HTR-8/SVneo (cell line): ENCODE measurements around the gene FCHO2.
"Not testable (repeated sequence)": the region's sequence is repeated elsewhere in the genome, so short reads cannot be mapped to it uniquely, and the experiment has no call there.

Experiments used
- DNase-seq: peaks from one replicate; pipeline ENCODE4 v3.0.0; 2011; ENCODE audit warnings: low spot score, mixed read lengths; ENCODE audit not compliant: insufficient read length
- FAIRE-seq: peaks from 2 replicates; lab custom pipeline; 2011; peaks lifted over from hg19 to GRCh38; lab: Jason Lieb, UNC

The FCHO2 gene

GRCh38 chr5:72955768-72956323, at the start of gene FCHO2:
TSS of gene FCHO2 (plus strand) at chr5:72956041. CDS start at chr5:72956097, 56 bp downstream.
- FAIRE-seq (peak; percentile 95), DNase-seq (peak; percentile 97)

- FAIRE-seq (no peak), DNase-seq (no peak)
Observed at GRCh38 chr5:72906806-72907205, 49.0 kb upstream of the FCHO2 start.

- no peak for DNase-seq
- FAIRE-seq: no peak
Observed at GRCh38 chr5:72908664-72909063, 47.2 kb upstream of the FCHO2 start.

DNA sequence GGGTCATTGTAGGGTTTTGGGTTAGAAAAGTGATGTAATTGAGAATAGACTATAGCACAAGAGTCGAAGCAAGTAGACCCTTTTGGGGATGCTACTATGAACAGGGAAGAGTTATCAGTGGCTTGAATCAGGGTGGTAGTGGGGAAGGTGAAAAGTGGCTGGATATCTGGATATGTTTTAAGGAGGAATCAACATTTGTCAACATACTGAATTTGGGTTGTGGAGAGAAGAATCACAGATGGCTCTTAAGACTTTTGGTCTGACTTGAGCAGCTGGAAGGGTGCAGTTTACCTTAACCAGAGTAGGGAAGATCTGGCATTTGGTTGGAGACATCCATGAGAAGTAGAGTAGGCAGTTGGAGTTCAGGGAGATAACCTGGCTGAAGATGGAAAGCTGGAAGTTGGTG, 38.5 kb upstream of the FCHO2 start:
- FAIRE-seq: no peak
- no peak for DNase-seq

DNA sequence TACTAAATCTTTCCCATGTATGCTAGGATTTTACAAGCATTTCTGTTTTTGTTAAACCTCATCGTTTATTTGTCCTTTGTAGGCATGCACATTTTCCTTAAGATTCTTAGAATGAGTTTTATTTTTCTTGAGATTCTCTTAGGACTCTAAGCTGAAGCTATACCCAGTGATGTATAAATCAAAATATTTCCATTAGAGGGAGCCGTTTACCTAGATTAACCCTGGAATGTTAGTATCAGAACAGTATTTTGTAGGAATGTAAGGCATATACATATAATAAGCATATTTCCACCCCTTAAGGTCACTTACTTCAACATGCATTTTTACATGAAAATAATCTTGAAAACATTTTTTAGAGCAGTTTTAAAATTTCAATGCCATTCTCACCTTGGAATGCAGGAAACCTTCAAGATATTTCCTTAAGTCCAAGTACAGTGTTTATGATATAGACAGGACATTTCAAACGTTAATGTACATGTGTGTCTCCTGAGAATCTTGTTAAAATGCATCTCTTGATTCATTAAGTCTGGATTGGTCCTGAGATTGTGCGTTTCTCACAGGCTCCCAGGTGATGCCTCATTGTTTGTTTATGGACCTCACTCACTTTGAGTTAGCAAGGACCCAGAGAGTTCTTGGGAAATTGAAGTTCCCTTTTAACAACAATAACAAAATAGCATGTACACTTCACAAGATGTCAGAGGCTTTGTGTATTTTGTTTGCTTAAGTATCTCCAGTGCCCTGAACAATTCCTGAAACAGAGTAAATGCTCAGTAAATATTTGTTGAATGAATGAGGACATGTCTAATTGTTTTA, 34.9 kb upstream of the FCHO2 start:
- DNase-seq: peak; percentile 59
- no peak for FAIRE-seq

DNA sequence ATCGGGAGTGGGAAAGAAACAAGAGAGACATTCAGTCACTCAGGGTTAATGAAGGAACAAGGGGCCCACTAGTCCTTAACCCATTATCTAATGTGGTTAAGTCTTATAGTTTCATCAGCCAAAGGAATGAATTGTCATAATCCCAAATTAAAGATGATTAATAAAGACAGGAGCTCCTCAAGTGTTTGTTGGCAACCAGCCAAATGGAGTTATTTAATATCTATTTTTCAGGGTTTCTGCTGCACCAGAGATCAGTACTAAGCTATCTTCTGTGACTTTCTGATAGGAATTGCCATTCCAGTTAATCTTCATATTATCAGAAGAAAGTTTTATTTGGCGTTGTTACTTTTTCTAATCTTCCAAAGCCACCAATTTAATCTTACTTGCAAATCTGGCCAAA, 34.0 kb upstream of the FCHO2 start:
- FAIRE-seq (no peak), DNase-seq (no peak)

GRCh38 chr5:72922422-72922821, 33.4 kb upstream of the FCHO2 start:
- FAIRE-seq (no peak), DNase-seq (no peak)

DNA sequence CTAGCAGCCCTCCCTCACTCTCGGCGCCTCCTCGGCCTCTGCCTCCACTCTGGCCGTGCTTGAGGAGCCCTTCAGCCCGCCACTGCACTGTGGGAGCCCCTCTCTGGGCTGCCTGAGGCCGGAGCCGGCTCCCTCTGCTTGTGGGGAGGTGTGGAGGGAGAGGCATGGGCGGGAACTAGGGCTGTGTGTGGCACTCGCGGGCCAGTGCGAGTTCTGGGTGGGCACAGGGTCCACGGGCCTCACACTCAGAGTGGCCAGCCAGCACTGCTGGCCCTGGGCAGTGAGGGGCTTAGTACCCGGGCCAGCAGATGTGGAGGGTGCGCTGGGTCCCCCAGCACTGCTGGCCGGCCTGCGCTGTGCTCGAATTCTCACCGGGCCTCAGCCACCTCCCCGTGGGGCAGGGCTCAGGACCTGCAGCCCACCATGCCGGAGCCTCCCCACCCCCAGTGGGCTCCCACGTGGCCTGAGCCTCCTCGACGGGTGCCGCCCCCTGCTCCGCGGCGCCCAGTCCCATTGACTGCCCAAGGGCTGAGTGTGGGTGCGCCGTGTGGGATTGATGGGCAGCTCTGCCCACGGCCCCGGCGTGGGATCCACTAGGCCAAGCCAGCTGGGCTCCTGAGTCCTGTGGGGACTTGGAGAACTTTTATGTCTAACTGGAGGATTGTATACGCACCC, 30.4 kb upstream of the FCHO2 start:
- DNase-seq (no peak), FAIRE-seq (no peak)

DNA sequence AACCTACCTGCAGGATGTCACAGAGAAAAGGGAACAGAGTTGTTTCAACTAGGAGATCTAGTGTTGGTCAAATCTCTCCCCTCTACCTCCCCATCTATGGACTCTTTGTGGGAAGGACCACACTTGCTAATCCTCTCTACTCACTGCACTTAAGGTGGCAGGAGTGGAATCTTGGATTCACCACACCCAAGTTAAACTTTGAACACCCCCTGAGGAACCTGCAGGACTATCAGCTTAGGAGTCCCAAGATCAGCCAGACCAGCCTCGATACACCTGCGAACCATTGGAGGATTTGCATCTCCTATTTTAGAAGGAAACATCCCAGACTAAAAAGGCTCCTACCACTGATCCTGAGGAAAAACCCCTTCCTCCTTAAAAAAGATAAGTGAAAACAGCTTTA, 23.2 kb upstream of the FCHO2 start:
- not testable (repeated sequence) for FAIRE-seq, DNase-seq

- not testable (repeated sequence) for DNase-seq, FAIRE-seq
Observed at GRCh38 chr5:72934953-72935725, 20.7 kb upstream of the FCHO2 start.

- DNase-seq (no peak), FAIRE-seq (no peak)
Observed at GRCh38 chr5:72936893-72937292, 18.9 kb upstream of the FCHO2 start.

DNA sequence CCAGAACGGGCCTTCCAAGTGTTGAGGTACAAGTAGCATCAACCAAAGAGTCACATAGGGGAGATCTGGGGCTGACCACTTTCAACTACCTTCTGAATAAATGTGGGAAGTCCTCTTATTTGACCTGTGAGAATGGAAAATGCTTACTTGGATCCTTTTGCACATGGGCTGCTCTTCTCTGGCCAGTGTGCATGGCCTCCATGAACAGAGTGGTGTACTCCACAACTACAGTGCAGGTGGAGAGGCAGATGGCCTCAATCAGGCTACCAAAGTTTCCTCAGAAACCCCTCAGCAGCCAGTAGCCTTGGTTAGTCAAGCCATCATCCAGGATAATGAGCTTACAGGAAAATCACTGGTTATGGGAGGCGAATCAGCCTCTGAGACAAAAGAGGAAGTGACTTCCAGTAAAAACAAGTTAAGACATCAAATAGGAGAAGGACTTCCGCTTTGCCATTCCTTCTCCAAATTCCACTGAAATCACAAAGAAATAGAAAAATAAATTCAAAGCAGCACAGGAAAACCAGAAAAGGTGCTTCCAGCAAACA, 18.3 kb upstream of the FCHO2 start:
- DNase-seq: no peak
- no peak for FAIRE-seq

DNA sequence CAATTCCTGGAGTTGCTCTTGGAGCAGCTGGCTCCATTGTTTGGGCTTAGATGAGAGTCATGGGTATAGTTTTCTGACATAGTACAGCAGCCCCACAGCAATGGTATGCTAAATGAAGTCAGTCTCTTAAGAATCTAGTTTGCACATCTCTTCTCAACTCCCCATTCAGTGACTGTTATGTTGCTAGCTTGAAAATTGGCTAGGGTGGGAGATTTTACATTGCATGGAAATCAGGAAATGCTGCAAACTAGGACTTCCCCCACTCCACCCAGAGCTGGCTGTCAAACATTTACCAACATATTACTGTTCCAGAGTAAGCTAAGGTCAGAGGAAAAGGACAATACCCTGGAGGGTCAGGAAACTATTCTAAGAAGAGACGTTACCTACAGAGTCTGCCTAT, 17.6 kb upstream of the FCHO2 start:
- no peak for DNase-seq
- no peak for FAIRE-seq

DNA sequence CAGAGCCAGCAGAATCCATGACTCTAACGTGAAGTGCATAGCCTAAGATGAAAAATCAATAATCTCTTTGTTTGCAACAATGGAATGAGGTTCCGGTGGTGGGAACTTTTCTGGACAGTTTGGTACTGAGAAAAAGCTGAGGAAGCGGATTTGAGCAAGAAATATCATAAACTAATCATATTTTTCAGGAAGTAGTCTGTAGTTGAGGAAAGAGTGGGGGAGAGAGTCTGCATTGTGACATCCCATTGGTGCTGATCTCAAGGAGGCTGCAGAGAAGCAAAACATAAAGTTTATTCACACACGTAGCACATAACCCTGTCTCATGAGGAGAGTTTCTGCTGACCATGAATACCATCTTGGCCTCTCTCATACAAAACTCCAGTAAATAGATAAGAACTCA, 15.8 kb upstream of the FCHO2 start:
- DNase-seq (no peak), FAIRE-seq (no peak)

DNA sequence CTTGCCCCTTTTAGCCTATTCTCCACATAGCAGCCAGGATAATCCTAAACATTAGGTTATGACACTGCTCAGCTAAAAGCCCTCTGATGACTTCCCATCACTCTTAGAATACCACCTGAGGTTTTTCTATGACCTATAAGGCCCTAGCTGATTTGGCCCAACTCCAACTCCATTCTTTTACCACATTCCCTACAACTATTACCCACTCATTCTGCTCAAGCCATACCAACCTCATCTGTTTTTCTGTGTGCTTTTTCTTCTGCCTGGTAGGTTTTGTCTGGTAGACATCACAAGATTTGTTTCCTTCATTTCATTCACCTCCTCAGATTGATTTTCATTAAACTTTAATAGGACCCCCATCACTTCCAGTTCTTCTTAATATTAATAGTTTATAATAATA, 12.5 kb upstream of the FCHO2 start:
- no peak for DNase-seq
- FAIRE-seq: no peak

GRCh38 chr5:72947498-72947897, 8.3 kb upstream of the FCHO2 start:
- DNase-seq: no peak
- no peak for FAIRE-seq

DNA sequence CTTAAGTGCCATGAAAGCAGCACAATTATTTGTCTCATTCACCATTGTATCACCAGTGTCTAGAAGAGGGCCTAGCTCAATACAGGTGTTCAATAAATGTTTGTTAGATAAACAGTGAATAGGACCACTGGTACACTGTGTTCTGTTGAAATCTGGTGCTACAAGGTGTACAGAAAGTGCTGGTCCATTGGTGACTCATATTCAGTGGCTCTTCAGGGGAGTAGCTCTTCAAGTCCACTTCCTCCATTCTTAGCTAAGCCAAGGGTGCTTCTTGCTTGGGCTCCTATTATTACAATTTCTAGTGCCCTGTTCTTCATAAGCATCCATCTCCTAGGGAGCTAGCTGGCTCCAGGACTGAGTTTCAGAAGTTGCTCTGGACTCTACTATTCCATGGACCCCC, 6.4 kb upstream of the FCHO2 start:
- FAIRE-seq (no peak), DNase-seq (no peak)

DNA sequence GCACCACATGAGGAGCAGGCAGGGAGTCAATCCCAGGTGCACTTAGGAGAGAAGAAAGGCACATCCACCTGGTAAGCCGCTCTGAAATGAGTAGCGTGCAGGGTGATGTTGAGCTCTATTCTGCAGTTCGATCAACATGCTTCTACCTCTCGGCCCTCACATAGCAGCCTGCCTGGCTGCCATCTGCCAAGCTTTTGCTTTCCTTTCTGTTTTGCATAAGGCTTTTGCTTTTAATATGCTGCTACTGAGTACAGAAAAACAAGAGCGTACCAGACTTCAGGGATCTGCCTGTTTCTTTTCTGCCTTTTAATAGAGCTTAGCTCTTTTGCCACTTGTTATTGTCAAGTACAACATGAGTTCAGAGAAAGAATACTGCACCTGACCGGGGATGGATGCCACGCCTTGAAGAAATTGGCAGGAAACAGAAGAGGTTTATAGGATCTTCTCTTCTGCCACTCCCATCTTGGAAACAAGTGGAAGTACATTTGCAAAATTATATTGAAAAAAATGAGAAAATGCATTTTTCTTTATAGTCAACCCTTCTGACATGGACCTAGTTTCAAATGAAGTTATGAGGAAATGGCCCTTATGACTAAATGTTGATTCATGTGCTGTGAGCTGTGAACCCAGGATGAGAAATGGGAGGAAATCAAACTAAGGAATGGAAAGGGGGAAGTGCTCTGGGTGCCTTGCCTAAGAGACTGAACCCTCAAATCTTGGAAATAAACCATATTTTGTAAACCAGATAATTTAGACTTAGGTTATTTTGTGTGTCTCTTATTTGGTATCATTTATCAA, 4.0 kb upstream of the FCHO2 start:
- DNase-seq (peak; percentile 36), FAIRE-seq (no peak)

- DNase-seq (no peak), FAIRE-seq (no peak)
Observed at GRCh38 chr5:72954389-72954788, 1.5 kb upstream of the FCHO2 start.
